HG03520 (cell line): ENCODE measurements around the gene SCUBE1.

Experiments used
- ATAC-seq: cut with Tn5 transposase; IDR thresholded peaks from one replicate; pipeline ENCODE4 v1.9.1; 2021; ENCODE audit warnings: mild to moderate bottlenecking, moderate library complexity; ENCODE audit not compliant: unreplicated experiment

The SCUBE1 gene

GRCh38 chr22:43329061-43329460 is 14.1 kb downstream of the SCUBE1 start:
- ATAC-seq = no peak

GRCh38 chr22:43327157-43327438 is 16.1 kb downstream of the SCUBE1 start:
- no peak for ATAC-seq

- ATAC-seq = no peak
Observed at GRCh38 chr22:43326331-43327156, 16.6 kb downstream of the SCUBE1 start.

- no peak for ATAC-seq
Observed at GRCh38 chr22:43325176-43325575, 18.0 kb downstream of the SCUBE1 start.

- no peak for ATAC-seq
Observed at GRCh38 chr22:43320943-43321900, 21.9 kb downstream of the SCUBE1 start.

- ATAC-seq = no peak
Observed at GRCh38 chr22:43319661-43320486, 23.3 kb downstream of the SCUBE1 start.

GRCh38 chr22:43317239-43317638 is 25.9 kb downstream of the SCUBE1 start:
- ATAC-seq = no peak

GRCh38 chr22:43315687-43316217 is 27.4 kb downstream of the SCUBE1 start:
- no peak for ATAC-seq

GRCh38 chr22:43314611-43315010 is 28.6 kb downstream of the SCUBE1 start:
- ATAC-seq = no peak

- no peak for ATAC-seq
Observed at GRCh38 chr22:43313890-43314474, 29.2 kb downstream of the SCUBE1 start.

GRCh38 chr22:43313244-43313889 is 29.8 kb downstream of the SCUBE1 start:
- no peak for ATAC-seq

GRCh38 chr22:43312608-43313007 is 30.6 kb downstream of the SCUBE1 start:
- no peak for ATAC-seq

GRCh38 chr22:43310798-43311197 is 32.4 kb downstream of the SCUBE1 start:
- no peak for ATAC-seq

- no peak for ATAC-seq
Observed at GRCh38 chr22:43310311-43310710, 32.9 kb downstream of the SCUBE1 start.

- ATAC-seq = no peak
Observed at GRCh38 chr22:43308836-43309235, 34.3 kb downstream of the SCUBE1 start.

GRCh38 chr22:43308060-43308830 is 34.9 kb downstream of the SCUBE1 start:
- ATAC-seq = no peak

GRCh38 chr22:43305806-43306205 is 37.4 kb downstream of the SCUBE1 start:
- no peak for ATAC-seq

- no peak for ATAC-seq
Observed at GRCh38 chr22:43304831-43305590, 38.2 kb downstream of the SCUBE1 start.
